ENCODE measurements around the gene GALNT12.

- TF ChIP-seq POLR2A (IDR thresholded peaks at IDR 0.05; ENCODE audit: low read length) (no peak), GATA1 (IDR thresholded peaks at IDR 0.05; ENCODE audit: low read depth, low read length) (no peak)
These were observed 35.0 kb downstream of the GALNT12 start for GRCh38 chr9:98842510-98842909.
